Lower lobe of right lung (tissue), 2 donors: ENCODE data around the gene CHD5. TPM values are rescaled to one million over a fixed set of nuclear protein-coding genes. Genes with fewer than 3 reads are reported as not detected.

Experiments used
- ATAC-seq, 2 donors: fragments of 200-7000 bp; cut with Tn5 transposase; one replicate each; pipeline ENCODE4 v1.9.1; 2020 to 2022; ENCODE audit warnings: mild to moderate bottlenecking in 2 of 2, moderate library complexity in 2 of 2
- DNase-seq: peaks from one replicate; pipeline ENCODE4 v3.0.0-alpha.2; 2020
- H3K27ac ChIP-seq: fragments of 200-600 bp; one replicate; pipeline ENCODE4 v1.8.0; 2022
- H3K27me3 ChIP-seq: fragments of 200-600 bp; one replicate; pipeline ENCODE4 v1.8.0; 2022; ENCODE audit warnings: low read depth
- H3K36me3 ChIP-seq: fragments of 200-600 bp; one replicate; pipeline ENCODE4 v1.8.0; 2022; ENCODE audit warnings: mild to moderate bottlenecking
- H3K4me1 ChIP-seq: fragments of 200-600 bp; one replicate; pipeline ENCODE4 v1.8.0; 2022
- H3K4me3 ChIP-seq: fragments of 200-600 bp; one replicate; pipeline ENCODE4 v1.8.0; 2022; ENCODE audit warnings: mild to moderate bottlenecking
- H3K9me3 ChIP-seq: fragments of 200-600 bp; one replicate; pipeline ENCODE4 v1.8.0; 2022
- intact Hi-C: fragments of 100-400 bp; cut with DNase I; formaldehyde crosslinking; loops from one replicate; pipeline ENCODE4 v1.11.0; 2022
- total RNA-seq: library from RNA; stranded (reverse); fragmentation: NEBNext Ultra II Directional; extraction: Animal tissue kit (Norgen Biotek cat#: 25700); gene quantifications from one replicate; pipeline ENCODE4 v1.2.1, GENCODE V29; 2021
- TF ChIP-seq, protein P1 (sequence below): fragments of 200-600 bp; IDR thresholded peaks from one replicate; pipeline ENCODE4 v1.8.0; 2022; ENCODE audit warnings: antibody characterized with exemption, mild to moderate bottlenecking
- donor health status: DM: no; HTN: yes; CAD: no; lungs with severe emphysema.

The CHD5 gene
- total RNA-seq, 1 donor from 2014 or later, result 0.56 TPM

GRCh38 chr1:6105218-6105679, 74.9 kb downstream of the CHD5 start:
- H3K4me3 ChIP-seq, result no peak overlapping the region
- TF ChIP-seq, protein P1, sequence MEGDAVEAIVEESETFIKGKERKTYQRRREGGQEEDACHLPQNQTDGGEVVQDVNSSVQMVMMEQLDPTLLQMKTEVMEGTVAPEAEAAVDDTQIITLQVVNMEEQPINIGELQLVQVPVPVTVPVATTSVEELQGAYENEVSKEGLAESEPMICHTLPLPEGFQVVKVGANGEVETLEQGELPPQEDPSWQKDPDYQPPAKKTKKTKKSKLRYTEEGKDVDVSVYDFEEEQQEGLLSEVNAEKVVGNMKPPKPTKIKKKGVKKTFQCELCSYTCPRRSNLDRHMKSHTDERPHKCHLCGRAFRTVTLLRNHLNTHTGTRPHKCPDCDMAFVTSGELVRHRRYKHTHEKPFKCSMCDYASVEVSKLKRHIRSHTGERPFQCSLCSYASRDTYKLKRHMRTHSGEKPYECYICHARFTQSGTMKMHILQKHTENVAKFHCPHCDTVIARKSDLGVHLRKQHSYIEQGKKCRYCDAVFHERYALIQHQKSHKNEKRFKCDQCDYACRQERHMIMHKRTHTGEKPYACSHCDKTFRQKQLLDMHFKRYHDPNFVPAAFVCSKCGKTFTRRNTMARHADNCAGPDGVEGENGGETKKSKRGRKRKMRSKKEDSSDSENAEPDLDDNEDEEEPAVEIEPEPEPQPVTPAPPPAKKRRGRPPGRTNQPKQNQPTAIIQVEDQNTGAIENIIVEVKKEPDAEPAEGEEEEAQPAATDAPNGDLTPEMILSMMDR, result no peak
- ATAC-seq (no peak), DNase-seq (peak; percentile 29)
- no peaks in the 10 kb centered on the region for H3K4me1 ChIP-seq
- H3K36me3 ChIP-seq, result no peaks in the 10 kb centered on the region
- H3K9me3 ChIP-seq, result no peaks in the 10 kb centered on the region
- H3K27ac ChIP-seq, result no peak overlapping the region
- intact Hi-C loops, result no loop called here
- H3K27me3 ChIP-seq, result peaks cover 66% of the 10 kb centered on the region

DNA sequence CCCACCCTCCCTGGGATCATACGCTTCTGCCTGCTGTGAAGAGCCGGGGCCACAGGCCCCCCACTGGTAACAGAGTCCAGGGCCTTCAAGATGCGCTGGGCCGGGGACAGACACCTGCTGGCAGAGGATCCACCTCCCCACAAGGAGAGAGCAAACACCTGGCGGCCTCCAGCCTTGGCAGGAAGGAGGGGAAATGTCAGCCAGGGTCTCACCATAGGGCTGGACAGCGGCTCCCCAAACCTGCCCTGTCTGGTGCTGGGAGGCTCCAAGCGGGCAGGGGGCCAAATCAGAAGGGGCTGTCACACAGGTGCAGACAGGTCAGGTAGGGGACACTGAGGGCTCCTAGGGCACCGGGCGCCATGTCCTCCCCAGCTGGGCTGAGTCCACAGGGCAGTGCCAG, 75.5 kb downstream of the CHD5 start:
- no peak for ATAC-seq
- H3K4me1 ChIP-seq, result no peaks in the 10 kb centered on the region

GRCh38 chr1:6103854-6104530, 76.1 kb downstream of the CHD5 start:
- Histone ChIP-seq H3K9me3 (no peaks in the 10 kb centered on the region), H3K36me3 (no peaks in the 10 kb centered on the region), H3K4me3 (no peak overlapping the region), H3K27ac (no peak overlapping the region), H3K4me1 (no peaks in the 10 kb centered on the region), H3K27me3 (peaks cover 55% of the 10 kb centered on the region)
- intact Hi-C loops, result no loop called here
- TF ChIP-seq, protein P1, result no peak
- ATAC-seq (no peak), DNase-seq (peak; percentile 28)

More for the DNA sequence above, 75.5 kb downstream of the CHD5 start:
- TF ChIP-seq, protein P1, result no peak
- no peak overlapping the region for H3K27ac ChIP-seq
- H3K9me3 ChIP-seq, result no peaks in the 10 kb centered on the region
- peak; percentile 26 for DNase-seq
- intact Hi-C loops, result no loop called here
- H3K36me3 ChIP-seq, result no peaks in the 10 kb centered on the region
- H3K4me3 ChIP-seq, result no peak overlapping the region
- H3K27me3 ChIP-seq, result peaks cover 61% of the 10 kb centered on the region

DNA sequence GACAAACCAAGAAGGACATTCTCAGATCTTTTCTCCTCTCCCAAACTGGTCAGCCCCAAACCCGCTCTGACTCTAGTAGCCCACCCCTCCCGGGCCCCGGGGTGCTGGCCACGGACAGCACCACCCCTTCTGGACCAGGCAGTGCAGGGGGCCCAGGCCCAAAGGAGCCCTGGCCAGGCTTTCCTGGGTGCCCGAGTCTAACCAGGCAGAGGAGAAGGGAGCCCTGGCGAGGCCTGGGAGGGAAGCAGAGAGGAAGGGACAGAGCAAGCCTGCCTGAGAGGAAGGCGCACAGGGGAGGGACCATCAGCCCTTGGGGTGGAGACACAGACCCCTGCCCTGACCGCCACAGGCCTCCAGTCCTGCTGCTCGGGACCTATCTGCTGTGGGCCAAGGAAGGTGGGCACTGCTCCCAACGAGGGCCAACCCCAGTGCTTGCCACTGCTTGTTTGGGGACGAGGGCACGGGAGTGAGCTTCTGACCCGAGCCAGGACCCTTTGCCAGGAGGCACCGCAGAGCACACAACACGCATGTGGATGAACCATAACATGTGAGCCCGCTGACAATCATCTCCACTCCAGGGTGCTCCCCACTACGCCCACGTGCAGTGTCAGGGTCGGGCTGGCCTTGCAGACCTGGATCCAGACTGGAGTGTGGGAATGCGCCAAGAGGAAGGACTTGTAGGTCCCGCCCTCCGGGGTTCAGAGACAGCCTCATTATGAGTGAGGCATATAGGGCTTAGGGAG, 76.8 kb downstream of the CHD5 start:
- DNase-seq (peak; percentile 36), ATAC-seq (no peak)
- Histone ChIP-seq H3K36me3 (peaks cover 5% of the 10 kb centered on the region), H3K9me3 (no peaks in the 10 kb centered on the region), H3K27ac (no peak overlapping the region), H3K4me3 (no peak overlapping the region), H3K27me3 (peaks cover 48% of the 10 kb centered on the region), H3K4me1 (no peaks in the 10 kb centered on the region)
- TF ChIP-seq, protein P1, result no peak
- intact Hi-C loops, result no loop called here

- H3K27me3 ChIP-seq, result peaks cover 48% of the 10 kb centered on the region
- no peaks in the 10 kb centered on the region for H3K4me1 ChIP-seq
- DNase-seq, result no peak
- no peak overlapping the region for H3K4me3 ChIP-seq
- H3K27ac ChIP-seq, result no peak overlapping the region
- intact Hi-C loops, result no loop called here
- H3K36me3 ChIP-seq, result peaks cover 5% of the 10 kb centered on the region
- no peak for ATAC-seq
- TF ChIP-seq, protein P1, result no peak
- no peaks in the 10 kb centered on the region for H3K9me3 ChIP-seq
Observed at GRCh38 chr1:6102532-6102845, 77.6 kb downstream of the CHD5 start.
